Measurements from ENCODE around the gene SLC30A9. TPM values are rescaled to one million over a fixed set of nuclear protein-coding genes. Genes with fewer than 3 reads are reported as not detected.

The SLC30A9 gene
- polyA plus RNA-seq, 1 of the 3 experiments (the other 2 are of a cell fraction) = 34.2 TPM

DNA sequence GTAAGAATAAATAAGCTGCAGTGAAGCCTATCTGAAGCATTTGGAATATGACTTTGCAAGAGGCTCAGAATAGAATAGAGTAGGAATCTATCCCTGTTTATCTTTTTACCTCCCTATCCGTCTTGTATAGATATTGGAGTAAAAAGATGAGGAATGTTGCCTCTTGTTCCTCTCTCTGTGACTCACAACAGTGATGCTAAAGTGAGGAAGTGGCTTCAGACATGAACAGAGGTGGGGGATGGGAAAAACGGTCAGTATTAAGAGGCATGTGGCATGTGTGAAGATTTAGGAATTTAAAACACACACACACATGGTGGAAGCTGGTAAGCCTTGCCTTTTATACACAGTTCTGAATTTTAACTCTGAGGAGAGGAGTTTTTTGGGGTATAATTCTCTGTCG, 12.6 kb upstream of the SLC30A9 start (continued):
- TF ChIP-seq, protein P1, sequence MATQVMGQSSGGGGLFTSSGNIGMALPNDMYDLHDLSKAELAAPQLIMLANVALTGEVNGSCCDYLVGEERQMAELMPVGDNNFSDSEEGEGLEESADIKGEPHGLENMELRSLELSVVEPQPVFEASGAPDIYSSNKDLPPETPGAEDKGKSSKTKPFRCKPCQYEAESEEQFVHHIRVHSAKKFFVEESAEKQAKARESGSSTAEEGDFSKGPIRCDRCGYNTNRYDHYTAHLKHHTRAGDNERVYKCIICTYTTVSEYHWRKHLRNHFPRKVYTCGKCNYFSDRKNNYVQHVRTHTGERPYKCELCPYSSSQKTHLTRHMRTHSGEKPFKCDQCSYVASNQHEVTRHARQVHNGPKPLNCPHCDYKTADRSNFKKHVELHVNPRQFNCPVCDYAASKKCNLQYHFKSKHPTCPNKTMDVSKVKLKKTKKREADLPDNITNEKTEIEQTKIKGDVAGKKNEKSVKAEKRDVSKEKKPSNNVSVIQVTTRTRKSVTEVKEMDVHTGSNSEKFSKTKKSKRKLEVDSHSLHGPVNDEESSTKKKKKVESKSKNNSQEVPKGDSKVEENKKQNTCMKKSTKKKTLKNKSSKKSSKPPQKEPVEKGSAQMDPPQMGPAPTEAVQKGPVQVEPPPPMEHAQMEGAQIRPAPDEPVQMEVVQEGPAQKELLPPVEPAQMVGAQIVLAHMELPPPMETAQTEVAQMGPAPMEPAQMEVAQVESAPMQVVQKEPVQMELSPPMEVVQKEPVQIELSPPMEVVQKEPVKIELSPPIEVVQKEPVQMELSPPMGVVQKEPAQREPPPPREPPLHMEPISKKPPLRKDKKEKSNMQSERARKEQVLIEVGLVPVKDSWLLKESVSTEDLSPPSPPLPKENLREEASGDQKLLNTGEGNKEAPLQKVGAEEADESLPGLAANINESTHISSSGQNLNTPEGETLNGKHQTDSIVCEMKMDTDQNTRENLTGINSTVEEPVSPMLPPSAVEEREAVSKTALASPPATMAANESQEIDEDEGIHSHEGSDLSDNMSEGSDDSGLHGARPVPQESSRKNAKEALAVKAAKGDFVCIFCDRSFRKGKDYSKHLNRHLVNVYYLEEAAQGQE (IDR thresholded peaks at IDR 0.05; ENCODE audit: low read depth, low read length) = no peak
- no peak for TF ChIP-seq TEAD4 (IDR thresholded peaks at IDR 0.05; ENCODE audit: borderline replicate concordance, insufficient read depth)
- TF ChIP-seq RAD21 (IDR thresholded peaks at IDR 0.05; ENCODE audit: low read length) = no peak
- TF ChIP-seq SIN3A (IDR thresholded peaks at IDR 0.05; ENCODE audit: borderline replicate concordance, low read depth, low read length) = no peak

DNA sequence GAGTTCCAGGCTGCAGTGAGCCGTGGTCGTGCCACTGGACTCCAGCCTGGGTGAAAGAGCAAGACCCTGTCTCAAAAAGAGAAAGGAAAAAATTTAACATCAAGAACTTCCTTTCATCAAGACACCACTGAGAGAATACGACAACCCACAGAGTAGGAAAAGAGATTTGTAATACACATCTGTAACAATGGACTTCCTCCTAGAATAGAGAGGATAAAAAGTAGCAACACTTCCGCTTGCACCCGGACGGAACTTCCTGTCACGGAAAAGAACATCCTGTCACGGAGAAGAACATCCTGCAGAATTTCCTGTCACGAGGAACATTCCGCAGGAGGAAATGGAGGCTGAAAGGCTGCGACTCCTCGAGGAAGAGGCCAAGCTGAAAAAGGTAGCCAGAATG, 8.9 kb upstream of the SLC30A9 start, which contains the start of gene DCAF4L1:
DCAF4L1 (plus strand) TSS at position 301 of the 400 bp plus-strand sequence; CDS start at position 338, 37 bp downstream.
- DNase-seq = no peak
- Histone ChIP-seq H3K4me1 (ENCODE audit: control insufficient read depth in 1 of 2, insufficient read depth in 2 of 2, low read depth in 1 of 2, low read length in 1 of 2) (no peaks in the 10 kb centered on the region), H3K9ac (no peak within 1 kb of the TSS), H2AFZ (ENCODE audit: low read depth) (no peak within 1 kb of the TSS), H3K36me3 (replicated peaks in 1 of 2; ENCODE audit: control insufficient read depth in 1 of 2, insufficient read depth in 2 of 2, low read length in 1 of 2) (no peaks in the 10 kb centered on the region), H3K27me3 (ENCODE audit: insufficient read depth) (no peaks in the 10 kb centered on the region), H3K4me3 (ENCODE audit: low read depth in 2 of 2, low read length in 1 of 2) (no peak within 1 kb of the TSS), H3K4me2 (no peak within 1 kb of the TSS), H3F3A (replicated peaks; ENCODE audit: insufficient read depth) (no peaks in the 10 kb centered on the region), H4K20me1 (ENCODE audit: insufficient read depth) (no peaks in the 10 kb centered on the region), H3K9me3 (no peaks in the 10 kb centered on the region), H3K79me2 (ENCODE audit: insufficient read depth) (no peaks in the 10 kb centered on the region), H3K9me2 (no peaks in the 10 kb centered on the region), H3K27ac (ENCODE audit: low read depth in 2 of 2, low read length in 1 of 2) (no peak within 1 kb of the TSS)
- WGBS (ENCODE audit: low lambda C conversion rate) = 91% methylated on average over 12 of the region's 12 CpGs
- ChIA-PET CTCF (no interaction called here), POLR2A (no interaction called here)
- TF ChIP-seq MXI1 (IDR thresholded peaks at IDR 0.05; ENCODE audit: low read depth, low read length) = no peak
- TF ChIP-seq TCF12 (IDR thresholded peaks at IDR 0.05) = no peak
- TF ChIP-seq SIN3A (IDR thresholded peaks at IDR 0.05; ENCODE audit: borderline replicate concordance, low read depth, low read length) = no peak
- TF ChIP-seq POLR2AphosphoS5 (IDR thresholded peaks at IDR 0.05; ENCODE audit: low read depth, low read length) = no peak
- TF ChIP-seq, protein P1 (IDR thresholded peaks at IDR 0.05; ENCODE audit: low read depth, low read length) = no peak
- TF ChIP-seq RAD21 (IDR thresholded peaks at IDR 0.05; ENCODE audit: low read length) = no peak
- TF ChIP-seq SMC3 (IDR thresholded peaks at IDR 0.05; ENCODE audit: low read depth, low read length) = no peak
- TF ChIP-seq JUND (IDR thresholded peaks at IDR 0.05) = no peak
- TF ChIP-seq YY1 (IDR thresholded peaks at IDR 0.05; ENCODE audit: low read depth) = no peak
- TF ChIP-seq EZH2phosphoT487 (IDR thresholded peaks at IDR 0.05; ENCODE audit: borderline replicate concordance, low read depth) = no peak
- no peak for TF ChIP-seq EP300 (IDR thresholded peaks at IDR 0.05; ENCODE audit: borderline replicate concordance in 1 of 2, low read depth in 1 of 2, low read length in 1 of 2)
- no peak for TF ChIP-seq TEAD4 (IDR thresholded peaks at IDR 0.05; ENCODE audit: borderline replicate concordance, insufficient read depth)
- TF ChIP-seq, protein P2, sequence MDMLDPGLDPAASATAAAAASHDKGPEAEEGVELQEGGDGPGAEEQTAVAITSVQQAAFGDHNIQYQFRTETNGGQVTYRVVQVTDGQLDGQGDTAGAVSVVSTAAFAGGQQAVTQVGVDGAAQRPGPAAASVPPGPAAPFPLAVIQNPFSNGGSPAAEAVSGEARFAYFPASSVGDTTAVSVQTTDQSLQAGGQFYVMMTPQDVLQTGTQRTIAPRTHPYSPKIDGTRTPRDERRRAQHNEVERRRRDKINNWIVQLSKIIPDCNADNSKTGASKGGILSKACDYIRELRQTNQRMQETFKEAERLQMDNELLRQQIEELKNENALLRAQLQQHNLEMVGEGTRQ (IDR thresholded peaks at IDR 0.05; ENCODE audit: borderline replicate concordance, low read depth, low read length) = no peak
- no peak for TF ChIP-seq FOXJ3 (CRISPR knock-in tag; IDR thresholded peaks at IDR 0.05)
- no peak for TF ChIP-seq FOSL2 (IDR thresholded peaks at IDR 0.05; ENCODE audit: borderline replicate concordance, low read depth)
- TF ChIP-seq ELF1 (IDR thresholded peaks at IDR 0.05) = no peak
- TF ChIP-seq, protein P3, sequence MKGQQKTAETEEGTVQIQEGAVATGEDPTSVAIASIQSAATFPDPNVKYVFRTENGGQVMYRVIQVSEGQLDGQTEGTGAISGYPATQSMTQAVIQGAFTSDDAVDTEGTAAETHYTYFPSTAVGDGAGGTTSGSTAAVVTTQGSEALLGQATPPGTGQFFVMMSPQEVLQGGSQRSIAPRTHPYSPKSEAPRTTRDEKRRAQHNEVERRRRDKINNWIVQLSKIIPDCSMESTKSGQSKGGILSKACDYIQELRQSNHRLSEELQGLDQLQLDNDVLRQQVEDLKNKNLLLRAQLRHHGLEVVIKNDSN (IDR thresholded peaks at IDR 0.05; ENCODE audit: borderline replicate concordance, low read depth) = no peak
- TF ChIP-seq GATA2 (CRISPR knock-in tag; IDR thresholded peaks at IDR 0.05) = no peak

All from SK-N-SH (cell line).